Lung (tissue), 12 donors: ENCODE measurements around the gene ASPG. TPM values are rescaled to one million over a fixed set of nuclear protein-coding genes. Genes with fewer than 3 reads are reported as not detected.

ENCODE experiments used
- ATAC-seq: fragments of 200-7000 bp; cut with Tn5 transposase; one replicate; pipeline ENCODE4 v1.9.1; 2020; ENCODE audit warnings: moderate number of reproducible peaks; ENCODE audit not compliant: insufficient read depth, low FRiP score
- DNase-seq, 3 donors: peaks; one replicate each; pipeline ENCODE4 v3.0.0-alpha.2; 2013 to 2017
- H3K27ac ChIP-seq, 2 donors: one replicate each; pipeline ENCODE4 v1.5.1; 2013; ENCODE audit warnings: mild to moderate bottlenecking in 2 of 2, moderate library complexity in 2 of 2, control low read depth in 1 of 2, inconsistent platforms in 1 of 2, low read depth in 1 of 2, low read length in 1 of 2
- H3K27me3 ChIP-seq, 3 donors: one replicate each; pipeline ENCODE4 v1.5.1; 2013; ENCODE audit warnings: low read length in 2 of 3; ENCODE audit not compliant: control insufficient read depth in 3 of 3, insufficient read depth in 3 of 3
- H3K36me3 ChIP-seq, 4 donors: one replicate each; pipeline ENCODE4 v1.5.1; 2013; ENCODE audit warnings: low read length in 4 of 4, mild to moderate bottlenecking in 1 of 4, moderate library complexity in 1 of 4; ENCODE audit not compliant: control insufficient read depth in 4 of 4, insufficient read depth in 4 of 4
- H3K4me1 ChIP-seq, 5 donors: one replicate each; pipeline ENCODE4 v1.5.1; 2013; ENCODE audit warnings: low read length in 5 of 5, mild to moderate bottlenecking in 2 of 5, moderate library complexity in 1 of 5; ENCODE audit not compliant: control insufficient read depth in 5 of 5, insufficient read depth in 5 of 5
- H3K4me3 ChIP-seq: one replicate; pipeline ENCODE4 v1.5.1; 2013; ENCODE audit warnings: mild to moderate bottlenecking, control low read depth, moderate library complexity
- H3K9ac ChIP-seq, 2 donors: one replicate each; pipeline ENCODE4 v1.5.1; 2013; ENCODE audit warnings: low read length in 2 of 2, control low read depth in 1 of 2; ENCODE audit not compliant: insufficient read depth in 1 of 2
- H3K9me3 ChIP-seq, 4 donors: one replicate each; pipeline ENCODE4 v1.5.1; 2013; ENCODE audit warnings: low read length in 3 of 4, mild to moderate bottlenecking in 1 of 4, moderate library complexity in 1 of 4; ENCODE audit not compliant: control insufficient read depth in 4 of 4, insufficient read depth in 3 of 4
- WGBS, 2 donors: extraction: QIAGEN DNeasy Blood & Tissue Kit; methylation state at CpG; one replicate each; pipeline ENCODE4 v1.1.7; 2013; 5-methylcytosine and 5-hydroxymethylcytosine counted together
- polyA plus RNA-seq, 2 donors: library from polyadenylated mRNA; stranded (reverse); fragments of 200-250 nt; gene quantifications; one replicate each; pipeline ENCODE4 v1.2.1, GENCODE V29; 2013
- total RNA-seq, 2 donors: library from RNA; depleted of rRNA in 1 of 2; stranded (reverse); fragments of >200 nt in 1 of 2; gene quantifications; one replicate each; pipeline ENCODE4 v1.2.1, GENCODE V29; 2014 to 2021
- TF ChIP-seq, protein P1 (sequence below): IDR thresholded peaks from 2 replicates; pipeline ENCODE4 v1.5.1; 2012; ENCODE audit warnings: mild to moderate bottlenecking; ENCODE audit errors: control extremely low read depth, extremely low read depth
- donor health status: control.
- donor health status: control.
- donor health status: Bipolar disorder and iron deficiency.
- donor health status: healthy.
- donor health status: DM: yes; HTN: yes; CAD: no.

The ASPG gene
- total and polyA plus RNA-seq, 4 donors: 0.73 to 4.7 (median 3.0) TPM

DNA sequence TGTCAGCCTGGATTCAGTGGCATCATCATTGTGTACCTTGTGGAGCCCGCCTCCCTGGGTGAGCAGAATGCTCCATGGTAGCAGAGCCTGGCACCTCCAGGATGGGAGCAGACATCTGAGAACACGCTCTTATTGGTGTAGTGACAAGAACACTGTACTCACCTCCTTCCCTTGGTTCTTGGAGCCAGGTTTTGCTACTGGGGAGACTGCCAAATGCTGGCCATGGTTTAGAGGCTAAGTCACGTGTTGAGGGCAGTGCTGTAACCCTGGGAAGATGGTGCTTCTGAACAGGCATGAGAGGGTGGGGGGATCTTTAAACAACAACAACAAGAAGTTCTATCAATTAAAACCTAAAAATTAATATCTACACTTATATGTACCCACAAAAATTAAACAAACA, 47.6 kb upstream of the ASPG start:
- DNase-seq: peak in 1 of 3 donors; percentile 17
- no peak overlapping the region for H3K27ac ChIP-seq
- ATAC-seq: no peak
- H3K36me3 ChIP-seq: no peaks in the 10 kb centered on the region
- H3K9me3 ChIP-seq: peaks cover 0 to under 1% (median 0%) of the 10 kb centered on the region in 4 donors
- no peak overlapping the region for H3K9ac ChIP-seq
- TF ChIP-seq, protein P1, sequence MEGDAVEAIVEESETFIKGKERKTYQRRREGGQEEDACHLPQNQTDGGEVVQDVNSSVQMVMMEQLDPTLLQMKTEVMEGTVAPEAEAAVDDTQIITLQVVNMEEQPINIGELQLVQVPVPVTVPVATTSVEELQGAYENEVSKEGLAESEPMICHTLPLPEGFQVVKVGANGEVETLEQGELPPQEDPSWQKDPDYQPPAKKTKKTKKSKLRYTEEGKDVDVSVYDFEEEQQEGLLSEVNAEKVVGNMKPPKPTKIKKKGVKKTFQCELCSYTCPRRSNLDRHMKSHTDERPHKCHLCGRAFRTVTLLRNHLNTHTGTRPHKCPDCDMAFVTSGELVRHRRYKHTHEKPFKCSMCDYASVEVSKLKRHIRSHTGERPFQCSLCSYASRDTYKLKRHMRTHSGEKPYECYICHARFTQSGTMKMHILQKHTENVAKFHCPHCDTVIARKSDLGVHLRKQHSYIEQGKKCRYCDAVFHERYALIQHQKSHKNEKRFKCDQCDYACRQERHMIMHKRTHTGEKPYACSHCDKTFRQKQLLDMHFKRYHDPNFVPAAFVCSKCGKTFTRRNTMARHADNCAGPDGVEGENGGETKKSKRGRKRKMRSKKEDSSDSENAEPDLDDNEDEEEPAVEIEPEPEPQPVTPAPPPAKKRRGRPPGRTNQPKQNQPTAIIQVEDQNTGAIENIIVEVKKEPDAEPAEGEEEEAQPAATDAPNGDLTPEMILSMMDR: no peak
- H3K4me1 ChIP-seq: no peaks in the 10 kb centered on the region
- 76 to 94% methylated on average over 3 of the region's 3 CpGs for WGBS, 2 donors
- H3K27me3 ChIP-seq: peaks cover 0 to 9% (median 4%) of the 10 kb centered on the region in 3 donors
- H3K4me3 ChIP-seq: no peak overlapping the region

DNA sequence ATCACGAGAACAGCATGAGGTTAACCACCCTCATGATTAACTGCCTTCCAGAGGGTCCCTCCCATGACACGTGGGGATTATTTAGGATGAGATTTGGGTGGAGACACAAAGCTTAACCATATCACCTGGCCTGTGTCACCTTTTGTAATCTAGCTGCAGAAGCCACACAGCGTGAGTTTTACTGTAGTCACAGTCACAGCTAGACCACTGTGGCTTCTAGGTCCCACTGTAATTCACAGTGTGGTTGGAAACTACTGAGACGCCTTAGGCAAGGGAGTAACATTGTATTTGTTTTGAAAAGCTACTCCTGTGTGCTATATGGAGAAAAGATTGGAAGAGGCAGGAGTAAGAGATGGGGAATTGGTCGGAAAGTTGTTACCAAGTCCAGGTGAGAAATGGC, 46.3 kb upstream of the ASPG start:
- TF ChIP-seq, protein P1: no peak
- 77 to 79% methylated on average over 5 of the region's 5 CpGs for WGBS, 2 donors
- Histone ChIP-seq H3K4me1 (no peaks in the 10 kb centered on the region), H3K27me3 (peaks cover 0 to 9% (median 4%) of the 10 kb centered on the region in 3 donors), H3K36me3 (no peaks in the 10 kb centered on the region), H3K9me3 (peaks cover 0 to 2% (median 0%) of the 10 kb centered on the region in 4 donors), H3K27ac (no peak overlapping the region), H3K4me3 (no peak overlapping the region), H3K9ac (no peak overlapping the region)
- DNase-seq (no peak), ATAC-seq (no peak)

DNA sequence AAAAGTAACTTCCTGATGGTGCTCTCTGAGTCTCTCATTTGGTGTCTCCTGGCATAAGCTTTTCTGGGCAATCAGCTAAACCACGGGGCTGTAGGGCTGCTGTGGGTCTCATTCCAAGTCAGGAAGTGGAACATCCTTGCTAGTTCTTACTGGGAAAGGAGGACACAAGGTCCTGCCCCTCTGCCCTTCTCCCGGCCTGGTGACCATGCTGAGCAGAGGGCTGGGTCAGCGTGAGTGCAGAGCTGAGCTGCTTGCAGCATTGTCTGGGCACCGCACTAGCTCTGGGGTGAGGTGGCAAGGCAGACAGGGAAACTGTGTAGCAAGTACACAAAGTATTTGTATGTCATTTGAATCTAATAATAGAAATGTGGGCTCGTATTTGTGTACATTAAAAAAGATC, 45.0 kb upstream of the ASPG start:
- Histone ChIP-seq H3K27ac (no peak overlapping the region), H3K27me3 (peaks cover 0 to 9% (median 4%) of the 10 kb centered on the region in 3 donors), H3K4me1 (no peaks in the 10 kb centered on the region), H3K9me3 (peaks cover 0 to 3% (median 0%) of the 10 kb centered on the region in 4 donors), H3K4me3 (no peak overlapping the region), H3K9ac (no peak overlapping the region), H3K36me3 (no peaks in the 10 kb centered on the region)
- WGBS, 2 donors: 52 to 60% methylated on average over 5 of the region's 5 CpGs
- TF ChIP-seq, protein P1: no peak
- no peak for DNase-seq
- ATAC-seq: no peak

DNA sequence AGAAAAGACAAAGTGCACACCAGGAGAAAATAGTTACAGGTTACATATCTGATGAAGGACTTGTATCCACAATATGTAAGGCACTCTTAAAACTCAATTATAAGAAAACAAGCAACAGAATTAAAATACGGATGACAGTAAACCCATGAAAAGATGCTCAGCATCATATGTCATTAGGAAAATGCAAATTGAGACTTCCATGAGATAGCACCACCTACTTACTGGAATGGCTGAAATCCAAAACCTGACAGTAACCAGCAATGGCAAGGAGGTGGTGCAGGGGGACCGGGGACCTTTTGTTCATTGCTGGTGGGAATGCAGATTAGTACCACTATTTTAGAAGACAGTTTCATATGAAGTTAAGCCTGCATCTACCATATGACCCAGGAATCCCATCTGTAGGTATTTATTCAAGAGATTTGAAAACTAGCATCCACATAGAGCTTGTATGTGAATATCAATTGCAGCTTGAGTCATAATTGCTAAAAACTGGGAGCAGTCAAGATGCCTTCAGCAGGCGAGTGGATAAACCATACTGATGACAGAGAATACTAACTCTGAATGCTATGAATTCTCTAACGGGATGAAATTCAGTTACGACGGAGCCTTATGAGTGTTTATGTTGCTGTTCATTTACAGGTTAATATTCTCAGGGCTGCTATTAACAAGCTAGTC, 43.9 kb upstream of the ASPG start:
- Histone ChIP-seq H3K4me1 (no peaks in the 10 kb centered on the region), H3K27ac (no peak overlapping the region), H3K9me3 (peaks cover 0 to 3% (median 0%) of the 10 kb centered on the region in 4 donors), H3K27me3 (peaks cover 0 to 9% (median 4%) of the 10 kb centered on the region in 3 donors), H3K4me3 (no peak overlapping the region), H3K36me3 (no peaks in the 10 kb centered on the region), H3K9ac (no peak overlapping the region)
- ATAC-seq: no peak
- TF ChIP-seq, protein P1: no peak
- DNase-seq: no peak
- 94 to 97% methylated on average over 6 of the region's 6 CpGs for WGBS, 2 donors
